BLaER1 treated with 17β-estradiol and CSF1 and Interleukin-3, amounts not matched to agents 10 nM and 100 nM (cell line): Measurements from ENCODE around the gene ADAM17.
"Not testable (repeated sequence)": the region's sequence is repeated elsewhere in the genome, so short reads cannot be mapped to it uniquely, and the experiment has no call there.

Experiments used
- H3K27ac ChIP-seq, 11 experiments: shearing (Covaris generic); formaldehyde crosslinking; 2 replicates each; pipeline ENCODE4 v1.8.1; 2022
- H3K27me3 ChIP-seq, 11 experiments: shearing (Covaris generic); formaldehyde crosslinking; 2 replicates each; pipeline ENCODE4 v1.8.1; 2022
- H3K36me3 ChIP-seq, 11 experiments: shearing (Covaris generic); formaldehyde crosslinking; 2 replicates each; pipeline ENCODE4 v1.8.1; 2022
- H3K4me1 ChIP-seq, 10 experiments: shearing (Covaris generic); formaldehyde crosslinking; 2 replicates each; pipeline ENCODE4 v1.8.1; 2022
- H3K4me2 ChIP-seq, 11 experiments: shearing (Covaris generic); formaldehyde crosslinking; 2 replicates each; pipeline ENCODE4 v1.8.1; 2022
- H3K4me3 ChIP-seq, 10 experiments: shearing (Covaris generic); formaldehyde crosslinking; 2 replicates each; pipeline ENCODE4 v1.8.1; 2022
- H3K9ac ChIP-seq, 11 experiments: shearing (Covaris generic); formaldehyde crosslinking; 2 replicates each; pipeline ENCODE4 v1.8.1; 2022
- H3K9me3 ChIP-seq, 11 experiments: shearing (Covaris generic); formaldehyde crosslinking; replicated peaks in 1 of 11; 2 replicates each; pipeline ENCODE4 v1.8.1; 2022
- H4K20me1 ChIP-seq, 11 experiments: shearing (Covaris generic); formaldehyde crosslinking; 2 replicates each; pipeline ENCODE4 v1.8.1; 2022
- Cebpa-rat ChIP-seq, 11 experiments: shearing (Covaris generic); IDR thresholded peaks; 2 replicates each; pipeline ENCODE4 v1.8.1; 2022

ADAM17 gene

DNA sequence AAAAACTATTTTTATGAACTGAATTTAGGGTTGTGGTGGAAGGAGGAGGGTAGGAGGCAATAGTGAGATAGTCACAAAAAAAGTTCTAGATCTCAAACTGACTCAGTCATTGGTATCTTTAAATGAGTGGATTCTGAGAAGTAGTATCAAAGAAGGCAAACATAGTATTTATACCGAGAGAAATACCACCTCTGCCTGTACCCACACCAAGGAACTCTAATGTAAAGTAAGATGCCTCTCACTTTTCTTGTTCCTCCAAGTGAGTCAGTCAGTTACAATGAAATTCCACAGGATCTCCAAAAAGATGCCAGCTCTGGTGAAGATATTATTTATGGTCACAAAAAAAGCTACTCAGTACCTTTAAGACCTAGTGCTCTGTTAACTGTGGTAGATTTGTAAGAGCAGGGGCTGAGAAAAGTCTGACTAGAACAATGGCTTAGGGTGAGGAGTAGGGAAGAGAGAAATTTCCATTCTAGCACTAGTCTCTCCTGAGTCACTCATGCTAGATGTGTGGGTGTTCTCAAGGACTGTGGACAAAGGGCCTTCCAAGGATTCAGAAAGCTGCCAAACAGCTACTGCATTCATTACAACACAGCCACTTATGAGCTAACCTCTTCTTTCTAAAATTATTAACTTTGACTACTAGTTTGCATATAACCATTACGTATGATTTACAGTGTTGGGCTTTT lies 38.9 kb upstream of the ADAM17 start:
- no peak for TF ChIP-seq Cebpa-rat (IDR thresholded peaks at IDR 0.05)
- peak overlapping the region in 5 of 11 experiments; percentile 0 to 68 (median 59); a peak in 7 of 22 replicates for H3K4me2 ChIP-seq
- H3K27ac ChIP-seq = peak overlapping the region in 8 of 11 experiments; percentile 2 to 68 (median 36); a peak in 9 of 22 replicates
- peaks cover 43 to 100% (median 85%) of the 10 kb centered on the region in 11 experiments for H3K36me3 ChIP-seq
- H3K27me3 ChIP-seq = no peaks in the 10 kb centered on the region
- H3K4me3 ChIP-seq = no peak overlapping the region
- H3K4me1 ChIP-seq = peaks cover 12 to 54% (median 31%) of the 10 kb centered on the region in 10 experiments
- peaks cover 9 to 17% (median 14%) of the 10 kb centered on the region in 11 experiments for H3K9me3 ChIP-seq
- H3K9ac ChIP-seq = peak overlapping the region in 3 of 11 experiments; percentile 1 to 28 (median 26); a peak in 3 of 22 replicates
- H4K20me1 ChIP-seq = peaks cover 31 to 100% (median 99%) of the 10 kb centered on the region in 11 experiments; a peak in 21 of 22 replicates

DNA sequence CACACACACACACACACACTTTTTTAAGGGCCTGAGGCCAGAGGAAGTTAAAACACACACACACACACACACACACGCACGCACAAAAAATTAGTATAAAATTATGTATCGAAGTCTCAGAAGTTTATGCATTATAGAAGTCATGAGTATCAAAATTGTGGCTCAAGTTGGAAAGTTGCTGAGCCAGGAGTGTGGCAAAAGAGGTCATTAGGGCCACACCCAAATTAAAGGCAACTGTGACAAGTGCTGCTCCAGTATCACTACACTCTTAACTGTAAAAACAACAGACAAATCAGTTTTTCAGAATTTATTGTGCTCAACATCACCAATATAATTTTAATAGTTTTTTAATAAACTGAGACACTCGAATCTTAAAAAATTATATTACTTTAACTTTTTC lies 38.3 kb upstream of the ADAM17 start:
- Histone ChIP-seq H4K20me1 (peaks cover 35 to 100% (median 100%) of the 10 kb centered on the region in 11 experiments; a peak in 21 of 22 replicates), H3K4me3 (no peak overlapping the region), H3K9ac (0 out of 22 replicates have a peak overlapping the region, but pooled peaks of 1 of the 11 experiments have one; percentile 26), H3K4me2 (peak overlapping the region in 4 of 11 experiments; percentile 13 to 68 (median 62); a peak in 6 of 22 replicates), H3K27me3 (no peaks in the 10 kb centered on the region), H3K36me3 (peaks cover 43 to 100% (median 85%) of the 10 kb centered on the region in 11 experiments), H3K27ac (peak overlapping the region in 2 of 11 experiments; percentile 49 to 68; a peak in 4 of 22 replicates), H3K9me3 (peaks cover 4 to 11% (median 8%) of the 10 kb centered on the region in 11 experiments), H3K4me1 (peaks cover 12 to 54% (median 31%) of the 10 kb centered on the region in 10 experiments)
- no peak for TF ChIP-seq Cebpa-rat (IDR thresholded peaks at IDR 0.05)

DNA sequence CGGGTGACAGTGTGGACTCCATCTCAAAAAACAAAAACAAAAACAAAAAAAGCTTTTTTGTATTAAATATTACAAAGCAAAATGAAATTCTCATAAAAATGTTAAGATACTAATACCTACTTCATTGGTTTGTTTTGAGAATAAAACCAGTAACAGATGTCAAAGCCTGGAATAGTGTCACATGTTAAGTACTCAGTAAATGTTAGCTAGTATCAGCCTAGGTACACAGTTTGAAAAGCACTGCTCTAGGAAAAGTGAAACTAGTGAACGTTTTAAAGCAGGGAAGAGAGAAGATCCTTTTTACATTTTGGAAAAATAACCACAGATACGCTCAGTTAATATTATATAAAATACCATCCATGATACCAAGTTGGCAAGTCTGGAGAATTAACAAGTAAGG lies 37.1 kb upstream of the ADAM17 start:
- Histone ChIP-seq H3K4me3 (no peak overlapping the region), H3K27ac (no peak overlapping the region), H3K4me2 (peak overlapping the region in 2 of 11 experiments; percentile 59 to 68; a peak in 2 of 22 replicates), H3K9ac (no peak overlapping the region), H3K36me3 (peaks cover 47 to 100% (median 86%) of the 10 kb centered on the region in 11 experiments), H4K20me1 (peaks cover 43 to 100% (median 100%) of the 10 kb centered on the region in 11 experiments; a peak in 21 of 22 replicates), H3K4me1 (peaks cover 12 to 52% (median 29%) of the 10 kb centered on the region in 10 experiments), H3K27me3 (no peaks in the 10 kb centered on the region), H3K9me3 (no peaks in the 10 kb centered on the region)
- TF ChIP-seq Cebpa-rat (IDR thresholded peaks at IDR 0.05) = no peak

GRCh38 chr2:9590641-9591040 lies 35.0 kb upstream of the ADAM17 start:
- Histone ChIP-seq H3K9me3 (no peaks in the 10 kb centered on the region), H3K9ac (no peak overlapping the region), H4K20me1 (peaks cover 44 to 100% (median 100%) of the 10 kb centered on the region in 11 experiments; a peak in 21 of 22 replicates), H3K27ac (no peak overlapping the region), H3K4me1 (peaks cover 0 to 34% (median 14%) of the 10 kb centered on the region in 10 experiments; a peak in 14 of 20 replicates), H3K27me3 (no peaks in the 10 kb centered on the region), H3K4me3 (no peak overlapping the region), H3K36me3 (peaks cover 68 to 100% (median 94%) of the 10 kb centered on the region in 11 experiments), H3K4me2 (no peak overlapping the region)
- TF ChIP-seq Cebpa-rat (IDR thresholded peaks at IDR 0.05) = no peak

DNA sequence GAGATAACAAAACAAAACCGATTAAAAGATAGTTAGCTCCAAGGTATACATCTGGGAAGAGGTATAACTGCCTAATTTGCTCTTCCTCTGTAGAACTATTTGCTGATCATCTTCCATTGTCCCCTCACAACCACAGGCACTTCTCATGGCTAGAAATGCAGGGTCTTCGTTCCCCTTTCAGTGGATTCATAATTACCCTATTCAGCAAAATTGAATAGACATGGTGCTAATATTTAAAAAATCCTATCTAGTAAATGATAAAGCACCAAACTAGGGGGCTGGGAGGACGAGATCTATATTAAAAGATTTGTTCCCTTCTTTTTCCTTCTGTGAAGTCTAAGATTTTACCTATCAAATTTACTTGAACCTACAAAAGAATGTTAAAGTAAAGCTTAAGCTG lies 30.8 kb upstream of the ADAM17 start:
- no peak overlapping the region for H3K4me3 ChIP-seq
- H3K4me1 ChIP-seq = no peaks in the 10 kb centered on the region
- no peak overlapping the region for H3K4me2 ChIP-seq
- H3K27ac ChIP-seq = no peak overlapping the region
- H4K20me1 ChIP-seq = peaks cover 16 to 75% (median 67%) of the 10 kb centered on the region in 11 experiments; a peak in 19 of 22 replicates
- TF ChIP-seq Cebpa-rat (IDR thresholded peaks at IDR 0.05) = no peak
- H3K9me3 ChIP-seq = no peaks in the 10 kb centered on the region
- H3K36me3 ChIP-seq = peaks cover 80 to 100% (median 98%) of the 10 kb centered on the region in 11 experiments
- H3K9ac ChIP-seq = no peak overlapping the region
- no peaks in the 10 kb centered on the region for H3K27me3 ChIP-seq

DNA sequence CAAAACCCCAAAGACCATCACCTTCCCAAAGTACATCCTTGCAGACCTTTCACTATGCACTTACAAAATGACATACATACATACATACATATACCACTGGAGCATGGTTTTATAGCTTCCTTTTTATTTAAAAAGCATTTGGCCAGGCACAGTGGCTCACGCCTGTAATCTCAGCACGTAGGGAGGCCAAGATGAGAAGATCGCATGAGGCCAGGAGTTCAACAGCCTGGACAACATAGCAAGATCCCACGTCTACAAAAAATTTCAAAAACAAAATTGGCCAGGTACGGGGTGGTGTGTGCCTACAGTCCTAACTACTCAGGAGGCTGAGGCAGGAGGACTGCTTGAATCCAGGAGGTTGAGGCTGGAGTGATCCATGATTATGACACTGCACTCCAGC lies 29.9 kb upstream of the ADAM17 start:
- Histone ChIP-seq H3K4me2 (no peak overlapping the region), H3K9ac (no peak overlapping the region), H3K27ac (no peak overlapping the region), H3K9me3 (no peaks in the 10 kb centered on the region), H4K20me1 (peaks cover 12 to 65% (median 58%) of the 10 kb centered on the region in 11 experiments; a peak in 18 of 22 replicates), H3K36me3 (peaks cover 70 to 100% (median 92%) of the 10 kb centered on the region in 11 experiments), H3K4me1 (no peaks in the 10 kb centered on the region), H3K4me3 (no peak overlapping the region), H3K27me3 (no peaks in the 10 kb centered on the region)
- no peak for TF ChIP-seq Cebpa-rat (IDR thresholded peaks at IDR 0.05)

- not testable (repeated sequence) for H3K27me3 ChIP-seq, H3K4me1 ChIP-seq, H3K4me2 ChIP-seq, H3K9ac ChIP-seq, H3K4me3 ChIP-seq, H3K27ac ChIP-seq, H3K9me3 ChIP-seq
- H4K20me1 ChIP-seq = peaks cover 10 to 62% (median 52%) of the 10 kb centered on the region in 11 experiments; a peak in 19 of 22 replicates
- H3K36me3 ChIP-seq = peaks cover 64 to 100% (median 92%) of the 10 kb centered on the region in 11 experiments
These were observed 29.3 kb upstream of the ADAM17 start for GRCh38 chr2:9584902-9585301.

GRCh38 chr2:9582624-9583023 lies 27.0 kb upstream of the ADAM17 start:
- H4K20me1 ChIP-seq = peaks cover under 1 to 44% (median 29%) of the 10 kb centered on the region in 11 experiments; a peak in 18 of 22 replicates
- TF ChIP-seq Cebpa-rat (IDR thresholded peaks at IDR 0.05) = no peak

More at GRCh38 chr2:9582624-9583023, 27.0 kb upstream of the ADAM17 start:
- H3K36me3 ChIP-seq = peaks cover 41 to 88% (median 73%) of the 10 kb centered on the region in 11 experiments
- H3K4me2 ChIP-seq = no peak overlapping the region
- no peaks in the 10 kb centered on the region for H3K9me3 ChIP-seq
- no peak overlapping the region for H3K27ac ChIP-seq
- no peaks in the 10 kb centered on the region for H3K27me3 ChIP-seq
- peaks cover 0 to 6% (median 0%) of the 10 kb centered on the region in 10 experiments; a peak in 3 of 20 replicates for H3K4me1 ChIP-seq
- no peak overlapping the region for H3K4me3 ChIP-seq
- H3K9ac ChIP-seq = no peak overlapping the region
